Stimulated activated CD4-positive, alpha-beta T cell treated with anti-CD3 and anti-CD28 coated beads, Interleukin-12 subunit alpha, Interleukin-12 subunit beta, amount 100 ng/mL, for 4 hours (primary cell): ENCODE results near the gene EIPR1.

Experiments used
- DNase-seq: peaks from one replicate; pipeline ENCODE4 v3.0.0-alpha.2; 2020

EIPR1 gene

DNA sequence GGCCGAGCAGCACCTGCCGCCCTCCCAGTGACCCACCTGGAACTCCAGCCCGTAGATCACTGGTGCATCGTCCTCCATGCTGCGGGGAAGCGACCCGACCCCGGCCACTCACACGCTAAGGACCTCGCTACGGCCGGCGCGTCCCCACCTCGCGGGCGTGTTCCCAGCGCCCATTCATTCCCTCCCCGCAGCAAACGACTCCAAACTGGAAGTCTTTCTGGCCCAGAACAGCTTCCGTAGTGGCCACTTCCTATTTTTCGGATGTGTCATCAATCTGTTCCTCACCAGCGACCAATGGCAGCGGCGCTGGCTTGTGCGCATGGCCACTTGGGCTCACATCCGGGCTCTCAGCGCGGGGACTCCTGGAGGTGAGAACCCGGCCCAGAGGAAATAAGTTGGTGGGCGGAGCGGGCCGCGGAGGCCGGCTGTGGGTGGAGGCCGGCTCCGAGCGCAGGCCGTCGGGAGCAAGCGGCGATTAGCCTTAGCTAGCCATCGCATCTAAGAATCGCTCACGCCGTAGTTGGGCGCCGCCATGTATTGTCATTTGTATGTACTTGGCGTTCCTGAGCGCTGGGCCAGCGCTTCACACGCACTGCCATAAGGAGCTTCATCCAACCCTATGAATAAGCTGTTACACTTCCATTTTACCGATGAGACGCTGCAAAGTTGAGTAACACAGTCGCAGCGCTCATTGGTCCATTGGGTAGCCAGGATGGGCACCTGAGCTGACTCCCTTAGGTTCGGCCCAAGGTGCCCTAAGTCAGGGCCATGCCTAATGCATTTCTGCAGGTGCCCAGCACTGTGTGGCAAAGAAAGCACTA is at the start of gene EIPR1:
Gene EIPR1 (minus strand): TSS at position 207 of the 821 bp plus-strand sequence. CDS start 129 bp downstream, at position 78.
- DNase-seq, result peak; percentile 90

DNA sequence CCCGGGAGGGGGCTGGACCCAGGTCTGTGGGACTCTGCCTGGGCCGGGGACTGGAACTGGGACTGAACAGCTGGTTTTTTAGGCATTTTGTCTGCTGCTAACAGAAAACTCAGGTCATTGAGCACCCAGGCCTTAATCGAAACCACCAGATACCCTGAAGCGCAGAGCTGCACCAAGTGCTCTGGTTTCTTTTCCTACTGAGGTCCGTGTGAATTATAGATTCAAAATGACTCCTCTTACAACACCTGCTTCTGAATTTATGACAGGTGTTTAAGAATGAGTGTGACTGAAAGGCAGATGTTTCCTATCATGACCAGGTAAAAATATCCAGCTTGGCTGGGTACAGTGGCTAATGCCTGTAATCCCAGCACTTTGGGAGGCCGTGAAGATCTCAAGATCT is 49.7 kb upstream of the EIPR1 start:
- no peak for DNase-seq

DNA sequence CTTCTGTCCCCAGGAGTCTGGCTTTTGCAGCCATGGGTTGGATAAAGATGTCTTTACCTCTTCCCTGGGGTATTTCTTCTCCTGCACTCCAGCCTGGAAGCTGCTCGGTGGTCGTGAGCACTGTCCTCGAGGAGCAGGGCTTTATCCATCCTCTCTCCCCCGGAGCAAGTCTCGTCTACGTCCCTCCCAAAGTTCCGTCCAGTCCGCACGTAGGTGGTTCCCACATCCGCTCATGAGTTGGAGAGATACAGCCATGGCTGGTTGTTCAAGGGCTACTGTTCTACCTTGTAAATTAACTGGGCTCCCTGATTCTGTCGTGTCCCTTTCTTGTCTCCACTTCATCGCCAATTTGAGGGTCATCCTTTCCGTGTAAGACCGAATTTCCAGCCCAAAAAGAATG is 49.0 kb upstream of the EIPR1 start:
- DNase-seq, result no peak

DNA sequence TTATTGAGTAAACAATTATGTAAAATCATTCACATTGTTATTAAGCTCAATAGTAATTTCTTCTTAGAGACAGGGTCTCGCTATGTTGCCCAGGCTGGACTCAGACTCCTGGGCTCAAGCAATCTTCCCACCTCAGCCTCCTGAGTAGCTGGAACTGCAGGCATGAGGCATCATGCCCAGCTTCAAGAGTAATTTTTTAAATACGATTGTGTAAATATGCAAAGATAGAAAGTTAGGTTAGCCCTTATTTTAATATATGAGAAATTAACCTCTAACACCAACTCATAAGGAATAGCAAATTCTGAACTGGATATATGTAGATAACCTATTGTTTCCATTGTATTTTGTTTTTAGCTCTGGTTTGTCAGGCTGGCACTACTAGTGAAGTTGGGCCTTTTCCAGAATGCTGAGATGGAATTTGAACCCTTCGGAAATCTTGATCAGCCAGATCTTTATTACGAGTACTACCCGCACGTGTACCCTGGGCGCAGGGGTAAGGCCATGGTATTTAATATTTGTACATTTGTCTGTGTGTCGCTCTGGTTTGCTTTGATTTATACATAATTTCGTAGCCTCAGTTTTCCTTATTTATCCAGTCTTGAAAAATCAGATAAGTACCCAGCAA is 46.7 kb upstream of the EIPR1 start:
- DNase-seq, result no peak

DNA sequence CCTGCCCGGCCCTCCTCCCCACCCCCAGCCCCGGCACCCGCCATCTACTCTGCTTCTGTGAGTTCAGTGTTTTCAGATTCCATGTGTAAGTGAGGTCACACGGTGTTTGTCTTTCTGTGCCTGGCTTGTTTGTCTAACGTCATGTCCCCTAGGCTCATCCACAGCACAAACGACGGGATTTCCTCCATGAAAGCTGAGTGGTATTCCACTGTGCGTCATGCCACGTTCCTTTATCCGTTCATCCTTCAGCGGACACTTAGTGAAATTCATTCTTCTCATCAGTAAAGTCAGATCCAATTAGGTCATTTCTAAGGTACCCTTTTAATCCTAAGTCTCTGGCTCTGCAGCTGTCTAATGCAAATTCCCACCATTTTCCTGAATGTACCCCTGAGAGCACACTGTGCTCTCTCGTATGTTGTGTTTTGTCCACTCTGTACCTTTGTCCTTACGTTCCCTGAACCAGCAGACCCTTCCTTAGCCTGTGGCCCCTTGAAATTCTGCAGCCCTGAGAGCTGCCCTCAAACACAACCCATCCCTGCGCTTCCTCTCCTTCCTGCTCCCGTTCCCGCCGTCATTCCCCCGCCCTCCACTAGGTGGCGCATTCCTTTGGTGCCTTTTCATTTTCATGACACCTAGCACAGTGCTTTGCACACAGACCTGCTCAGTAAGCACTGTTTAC is 46.0 kb upstream of the EIPR1 start:
- DNase-seq, result peak; percentile 76

DNA sequence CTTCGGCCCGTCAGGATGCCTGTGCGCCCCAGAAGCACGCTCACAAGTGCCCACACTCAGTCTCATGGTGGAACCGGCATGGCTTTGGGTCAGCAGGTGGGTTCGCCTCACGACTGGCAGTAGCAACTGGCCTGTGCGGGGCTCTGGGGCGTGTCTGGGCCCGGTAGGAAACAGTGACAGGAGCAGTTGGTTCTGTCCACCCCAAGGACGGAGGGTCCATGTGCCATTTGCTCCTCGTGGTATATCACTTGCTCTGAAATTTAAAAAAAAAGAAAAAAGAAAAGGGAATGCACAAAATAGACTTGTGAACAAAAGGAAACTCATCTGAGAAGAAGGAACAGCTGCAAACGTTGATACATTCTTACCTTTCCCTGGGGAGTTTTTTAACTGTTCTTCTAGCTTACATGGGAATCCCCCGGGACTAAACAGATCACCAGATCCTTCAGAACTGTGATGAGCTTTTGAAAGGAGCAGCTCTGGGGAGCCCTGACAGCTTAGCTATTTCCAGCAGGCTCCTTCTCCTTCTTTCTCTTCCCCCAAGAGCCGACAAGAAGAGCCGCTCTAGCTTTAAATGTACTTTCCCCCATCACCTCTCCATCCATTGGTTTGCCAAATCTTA is 44.7 kb upstream of the EIPR1 start:
- no peak for DNase-seq

DNA sequence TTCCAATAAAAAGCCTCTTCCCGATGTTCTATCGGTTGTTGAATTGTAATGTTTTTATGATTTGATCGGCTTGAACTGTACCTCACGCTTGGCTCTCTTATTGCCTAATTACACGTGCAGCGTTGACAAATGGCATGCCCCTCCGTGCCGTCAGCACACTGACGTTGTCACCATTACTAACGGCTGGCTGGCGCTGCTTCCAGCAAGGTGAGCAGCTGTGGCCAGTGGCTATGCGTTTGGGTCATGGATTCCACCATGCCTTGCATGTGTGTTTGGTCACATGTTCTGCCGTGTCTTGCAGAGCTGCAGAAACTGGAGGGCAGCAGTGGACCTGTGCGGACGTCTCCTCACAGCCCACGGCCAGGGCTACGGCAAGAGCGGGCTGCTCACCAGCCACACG is 44.0 kb upstream of the EIPR1 start:
- DNase-seq, result no peak

DNA sequence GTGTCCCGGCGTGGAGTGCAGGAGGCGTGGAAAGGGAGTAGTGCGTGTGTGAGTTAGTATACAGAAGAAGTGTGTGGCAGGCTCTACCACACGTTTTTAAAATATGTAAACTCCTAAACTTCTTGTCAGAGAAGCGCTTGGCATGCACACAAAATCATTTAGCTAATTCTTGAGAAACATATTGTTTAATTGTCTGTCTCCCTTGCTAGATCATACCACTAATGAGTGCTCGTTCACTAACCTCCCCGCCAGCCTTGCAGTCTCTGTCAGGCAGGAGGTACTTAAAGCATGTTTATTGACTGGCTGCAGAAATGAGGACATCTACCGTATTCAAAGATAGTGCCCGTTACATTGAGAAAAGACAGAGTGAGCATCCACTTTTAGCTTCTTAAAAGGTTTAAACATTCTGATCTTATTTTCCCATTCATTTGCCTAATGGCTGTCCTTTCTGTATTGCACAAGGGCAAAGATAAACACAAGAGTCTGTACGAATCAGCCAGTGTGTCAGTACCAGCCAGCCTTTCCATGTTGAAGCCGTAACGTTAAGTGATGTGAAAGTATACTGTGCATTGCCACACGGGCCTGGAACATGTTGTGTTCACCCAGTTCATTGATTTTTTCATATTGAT is 43.3 kb upstream of the EIPR1 start:
- DNase-seq, result no peak

DNA sequence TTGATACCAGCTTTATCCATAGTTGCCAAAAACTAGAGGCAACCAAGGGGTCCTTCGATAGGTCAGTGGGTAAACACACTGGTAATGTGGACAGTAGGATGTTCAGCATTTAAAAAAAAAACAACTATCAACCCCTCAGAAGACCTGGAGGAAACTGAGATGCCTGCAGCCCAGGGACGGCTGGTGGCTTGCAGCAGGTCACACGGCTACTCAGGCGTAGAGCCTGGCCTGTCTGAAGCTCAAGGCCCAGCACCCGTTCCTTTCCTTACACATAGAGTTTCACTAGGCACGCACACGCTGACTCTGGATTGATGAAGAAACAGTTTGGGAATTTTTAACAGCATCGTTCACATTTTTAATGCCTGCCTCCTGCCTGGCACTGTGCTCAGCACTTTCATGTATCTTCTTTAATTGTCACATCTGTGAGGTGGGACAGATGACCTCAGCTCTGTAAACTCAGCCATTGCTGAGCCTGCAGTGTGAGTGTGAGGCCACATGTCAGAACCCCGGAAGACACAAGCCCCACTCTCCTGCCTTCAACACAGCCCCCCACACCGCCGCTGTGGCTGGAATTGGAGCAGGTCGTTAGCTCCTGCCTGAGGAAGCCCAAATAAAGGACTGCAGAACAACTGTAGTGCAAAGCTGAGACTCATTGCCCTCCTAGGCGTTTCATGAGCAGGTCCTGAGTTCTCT is 42.6 kb upstream of the EIPR1 start:
- no peak for DNase-seq

DNA sequence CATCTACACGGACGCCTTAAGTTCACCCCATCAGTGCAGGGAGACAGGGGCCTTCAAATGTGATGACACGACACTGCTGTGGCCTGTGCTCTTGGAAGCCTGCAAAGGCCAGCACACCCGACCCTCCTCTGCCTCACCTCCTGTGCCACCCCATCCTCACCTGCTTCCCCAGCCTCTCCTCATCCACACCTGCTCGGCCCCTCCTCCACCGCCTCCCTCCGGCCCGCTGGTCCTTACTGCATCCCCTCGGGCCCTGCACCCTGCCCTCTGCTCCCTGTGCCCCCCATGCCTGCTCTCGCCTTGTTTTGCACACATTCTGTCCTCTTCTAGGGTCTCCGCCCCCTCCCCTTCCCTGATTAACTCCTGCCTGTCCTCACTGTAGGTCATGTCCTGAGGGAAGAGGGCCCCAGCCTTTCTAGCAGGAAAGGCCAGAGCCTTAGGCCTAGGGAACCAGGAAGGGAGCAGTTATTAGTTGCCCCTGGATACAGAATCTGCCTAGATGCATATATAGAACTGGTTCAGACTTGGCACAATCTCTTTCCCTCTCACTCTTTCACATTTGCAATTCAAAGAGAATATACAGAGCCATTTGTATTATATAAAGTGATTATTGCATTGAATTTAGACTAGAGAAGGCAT is 41.3 kb upstream of the EIPR1 start:
- DNase-seq, result no peak

DNA sequence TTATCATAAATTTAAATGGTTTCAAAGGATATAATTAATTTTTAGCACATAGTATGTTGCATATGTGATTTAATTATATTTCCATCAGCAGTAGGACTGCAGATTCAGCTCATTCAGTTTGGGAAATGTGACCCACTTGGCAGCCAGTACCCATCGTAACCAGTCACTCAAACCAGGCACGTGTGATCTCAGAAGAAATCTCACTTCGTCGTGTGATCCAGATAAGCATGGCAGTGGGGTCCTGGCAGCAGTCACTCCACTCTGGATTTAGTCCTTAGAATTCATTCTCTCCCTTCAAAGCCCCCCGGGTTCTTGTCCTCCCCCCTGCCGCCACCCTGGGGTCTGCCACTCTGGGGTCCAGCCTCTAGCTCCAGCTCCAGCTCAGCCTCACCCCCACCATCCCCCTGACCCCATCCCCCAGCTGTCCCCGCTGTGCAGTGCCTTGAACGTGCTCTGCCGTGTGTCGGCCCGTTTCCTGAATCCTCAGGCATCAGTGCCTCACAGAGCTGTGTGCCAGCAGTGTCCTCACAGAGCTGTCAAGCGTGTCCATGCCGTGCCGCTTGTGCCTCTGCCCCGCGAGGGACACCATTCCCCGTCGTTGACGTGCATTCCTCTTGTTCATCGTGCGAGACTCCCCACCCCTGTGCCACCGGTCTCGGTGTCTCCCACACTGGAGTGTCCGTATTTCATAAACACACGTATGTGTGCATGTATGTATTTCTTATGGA is 36.7 kb upstream of the EIPR1 start:
- no peak for DNase-seq

DNA sequence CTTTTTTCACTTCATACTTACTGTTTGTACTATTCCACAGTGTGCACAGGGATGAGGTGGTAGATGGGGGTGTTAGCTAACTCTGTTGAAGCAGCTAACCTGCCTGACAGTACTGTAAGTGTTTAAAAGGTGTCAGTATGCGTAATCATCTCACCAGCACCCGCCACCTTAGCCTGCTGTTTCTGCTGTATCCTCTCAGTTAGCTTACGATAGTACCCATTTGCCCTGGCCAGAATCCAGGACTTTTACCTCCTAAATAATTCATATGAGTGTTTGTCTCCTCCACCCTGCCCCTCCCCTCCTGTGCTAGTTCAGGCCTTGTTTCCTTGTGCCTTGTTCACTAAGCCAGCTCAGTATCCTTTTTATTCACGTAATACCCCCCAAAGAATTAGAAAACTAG is 36.1 kb upstream of the EIPR1 start:
- DNase-seq, result no peak

DNA sequence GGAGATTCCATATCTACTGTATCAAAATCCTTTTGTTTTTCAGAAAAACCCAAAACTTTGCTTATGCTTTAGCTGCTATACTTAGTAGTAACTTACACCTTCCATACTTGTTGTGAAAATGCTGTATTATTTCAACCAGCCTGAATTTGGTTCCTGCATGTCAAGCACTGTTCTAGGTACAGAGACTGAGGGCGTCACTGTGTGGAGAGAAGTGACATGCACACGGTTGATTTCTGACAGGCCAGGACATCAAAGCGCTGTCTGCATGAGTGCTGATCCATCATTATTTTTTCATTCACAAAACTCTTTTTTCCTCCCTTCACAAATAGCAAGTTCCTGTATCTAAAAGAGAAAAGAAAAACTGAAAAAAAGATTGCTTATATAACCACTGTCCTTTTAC is 33.5 kb upstream of the EIPR1 start:
- DNase-seq, result no peak

DNA sequence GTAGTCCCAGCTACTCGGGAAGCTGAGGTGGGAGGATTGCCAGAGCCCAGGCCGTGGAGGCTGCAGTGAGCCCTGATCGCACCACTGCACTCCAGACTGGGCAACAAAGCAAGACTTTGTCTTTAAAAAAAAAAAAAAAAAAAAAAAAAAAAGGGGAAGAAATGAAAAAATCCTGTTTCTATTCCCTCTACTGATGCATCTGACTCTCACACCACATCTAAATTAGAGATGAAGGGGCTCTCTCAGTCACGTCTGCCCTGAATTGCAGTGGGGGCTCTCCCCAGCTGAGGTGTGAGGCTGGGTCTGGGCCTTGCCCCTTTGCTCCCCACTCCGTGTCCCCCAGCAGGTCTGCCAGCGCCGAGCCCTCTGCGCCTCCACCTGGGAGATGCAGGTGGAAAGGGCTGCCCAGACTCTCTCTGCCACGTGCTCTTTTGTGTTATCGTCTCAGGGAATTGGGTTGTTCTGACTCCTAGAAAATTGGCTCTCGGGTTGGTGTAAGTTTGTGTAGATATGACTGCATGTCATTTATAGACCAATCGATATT is 32.1 kb upstream of the EIPR1 start:
- no peak for DNase-seq

DNA sequence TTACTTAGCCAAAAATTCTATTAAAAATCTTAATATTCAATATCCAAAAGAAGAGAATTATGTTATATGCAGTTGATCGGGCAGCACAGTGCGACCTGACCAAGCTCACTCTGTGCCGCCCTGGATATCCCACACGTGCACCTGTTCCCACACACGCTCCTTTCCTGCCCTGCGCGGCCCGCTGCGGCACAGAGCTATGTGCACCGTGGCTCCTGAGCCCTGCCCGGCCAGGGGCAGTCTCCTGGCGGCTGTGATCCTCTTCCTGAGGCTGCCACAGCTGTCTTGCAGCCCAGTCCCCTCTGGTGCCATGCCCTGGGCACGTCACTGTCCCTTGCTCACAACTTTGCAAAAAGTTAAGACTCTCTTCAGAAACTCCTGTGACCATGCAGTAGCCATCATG is 31.2 kb upstream of the EIPR1 start:
- DNase-seq, result no peak

DNA sequence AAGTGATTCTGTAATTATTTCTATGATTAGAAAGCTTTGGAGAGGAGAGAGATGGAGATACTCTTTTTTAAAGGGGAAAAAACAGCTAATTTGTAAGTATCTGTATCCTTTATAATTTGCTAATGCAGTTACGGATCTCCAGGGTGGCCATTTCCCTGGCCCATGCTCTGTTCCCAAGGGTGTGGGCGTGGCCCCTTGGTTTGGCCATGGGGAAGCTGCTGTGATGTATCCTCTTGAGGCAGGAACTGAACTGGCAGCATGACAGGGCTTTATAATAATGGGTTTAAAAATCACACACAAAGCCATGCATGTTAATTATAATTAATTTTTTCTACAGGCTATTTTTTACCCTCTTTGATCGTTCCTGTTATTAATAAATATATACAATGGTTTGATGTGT is 28.9 kb upstream of the EIPR1 start:
- no peak for DNase-seq

DNA sequence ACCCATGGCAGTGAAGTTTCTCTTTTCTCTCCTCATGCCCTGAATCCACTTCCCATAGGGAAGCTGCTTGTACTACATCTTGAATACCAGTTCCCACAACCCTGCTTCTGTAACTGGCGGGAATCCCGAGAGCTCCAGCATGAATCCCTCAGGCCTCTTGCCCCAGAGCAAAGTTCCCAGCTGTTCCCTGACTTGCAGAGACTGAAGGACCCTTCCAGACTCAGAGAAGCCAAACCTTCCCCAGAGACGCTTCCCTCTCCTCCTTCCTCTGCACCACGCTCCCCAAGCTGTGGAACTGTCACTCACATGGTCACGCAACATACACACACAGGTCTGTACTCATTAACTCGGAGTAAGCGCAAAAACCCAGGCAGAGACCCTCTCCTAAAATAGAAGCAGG is 28.3 kb upstream of the EIPR1 start:
- DNase-seq, result no peak

DNA sequence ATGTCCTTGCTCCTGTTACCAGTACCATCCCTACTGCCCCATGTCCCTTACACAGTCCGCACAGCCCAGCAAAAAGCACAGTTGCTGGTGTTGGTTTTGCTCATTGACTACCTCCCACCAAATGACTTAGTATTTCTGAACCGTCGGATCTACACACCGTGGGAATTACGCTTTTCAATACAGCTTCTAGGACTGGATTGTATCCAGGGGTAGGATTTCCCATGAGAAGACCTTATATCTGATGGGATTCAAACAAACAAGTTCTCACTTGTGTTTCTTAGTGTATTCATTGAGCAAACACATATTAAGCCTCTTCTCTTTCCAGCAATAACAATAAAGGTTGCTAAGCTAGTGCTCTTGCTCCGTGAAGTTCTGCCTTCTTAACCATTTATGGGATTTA is 27.7 kb upstream of the EIPR1 start:
- DNase-seq, result no peak

DNA sequence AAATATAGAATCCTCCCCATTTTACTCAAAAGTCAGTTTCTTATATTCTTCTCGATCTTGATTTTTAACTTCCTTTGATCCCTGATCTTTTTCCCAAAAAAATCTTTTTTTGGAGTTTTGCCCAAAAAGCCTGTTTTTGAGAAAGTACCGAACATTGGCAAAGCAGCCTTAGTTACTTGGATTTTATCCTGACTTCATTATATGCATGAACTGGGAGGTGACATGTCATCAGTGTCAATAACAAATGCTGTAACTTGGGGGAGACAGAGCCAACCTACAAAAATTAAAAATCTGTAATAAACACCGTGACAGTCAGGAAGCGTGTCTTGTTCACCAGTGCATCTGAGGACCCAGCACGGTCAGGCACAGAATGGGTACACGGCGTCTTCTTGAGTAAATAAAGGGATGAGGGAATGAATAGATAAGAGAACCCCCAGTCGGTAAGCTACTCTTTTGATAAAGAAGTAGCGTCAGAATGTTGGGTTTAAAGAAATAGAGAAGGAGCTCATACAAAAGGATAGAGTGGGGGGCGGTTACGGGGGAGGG is 26.8 kb upstream of the EIPR1 start:
- no peak for DNase-seq

DNA sequence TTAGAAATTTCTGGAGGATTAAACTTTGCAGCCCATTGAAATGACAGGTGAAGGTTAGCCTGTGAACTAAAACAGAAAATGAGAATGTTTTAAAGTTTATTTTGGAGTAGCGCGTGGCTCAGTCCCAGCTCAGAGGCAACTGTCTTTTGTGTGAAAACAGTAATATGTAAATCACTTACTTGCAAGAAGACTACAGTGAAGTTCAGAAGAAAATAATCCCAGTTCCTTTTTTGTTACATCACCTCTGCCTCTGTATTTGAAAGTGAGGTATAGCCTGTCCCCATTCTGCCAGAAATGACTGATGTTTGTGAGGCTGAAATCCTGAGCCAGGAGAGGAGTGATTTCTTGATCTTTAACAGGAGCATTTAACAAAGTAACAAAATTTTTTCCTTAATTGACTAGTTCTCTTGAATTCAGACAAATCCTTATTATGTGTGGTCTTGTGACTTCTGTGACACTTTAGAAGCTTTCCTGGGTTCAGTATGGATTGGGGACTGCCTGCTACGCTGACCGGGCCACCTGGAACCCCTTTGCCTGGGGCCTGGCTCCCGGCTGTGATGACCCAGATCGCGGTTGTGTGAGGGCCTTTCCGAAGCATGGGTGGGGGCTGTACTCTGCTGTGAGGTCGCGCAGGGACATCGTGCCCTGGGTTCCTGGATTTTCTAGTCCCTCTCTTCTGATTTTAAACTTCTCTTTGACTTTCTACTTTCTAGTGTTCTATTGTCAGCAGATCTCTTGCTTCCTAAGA is 26.1 kb upstream of the EIPR1 start:
- no peak for DNase-seq
